H9 (cell line): ENCODE measurements around the gene SESTD1. TPM values are rescaled to one million over a fixed set of nuclear protein-coding genes. Genes with fewer than 3 reads are reported as not detected.

Experiments
- DNase-seq: peaks from one replicate; pipeline ENCODE4 v3.0.0-alpha.2; 2017
- H2AFZ ChIP-seq: one replicate; pipeline ENCODE4 v1.6.1; 2013; ENCODE audit warnings: mild to moderate bottlenecking, low read length, control low read depth, moderate library complexity
- H2AK5ac ChIP-seq: 2 replicates; pipeline ENCODE4 v1.6.1; 2013; ENCODE audit warnings: low read length, control low read depth, mixed read lengths; ENCODE audit not compliant: insufficient read length
- H2BK120ac ChIP-seq: one replicate; pipeline ENCODE4 v1.6.1; 2013; ENCODE audit warnings: low read depth, mild to moderate bottlenecking, low read length, control low read depth, inconsistent platforms; ENCODE audit not compliant: poor library complexity, severe bottlenecking
- H2BK12ac ChIP-seq: 2 replicates; pipeline ENCODE4 v1.6.1; 2013; ENCODE audit warnings: low read length, control low read depth, mixed read lengths, low read depth; ENCODE audit not compliant: insufficient read length
- H2BK15ac ChIP-seq: 2 replicates; pipeline ENCODE4 v1.6.1; 2013; ENCODE audit warnings: low read depth, low read length, control low read depth
- H2BK20ac ChIP-seq: one replicate; pipeline ENCODE4 v1.6.1; 2013; ENCODE audit warnings: low read depth, mild to moderate bottlenecking, low read length, control low read depth, inconsistent platforms; ENCODE audit not compliant: poor library complexity, severe bottlenecking
- H2BK5ac ChIP-seq: 2 replicates; pipeline ENCODE4 v1.6.1; 2013; ENCODE audit warnings: low read length, control low read depth, mixed read lengths; ENCODE audit not compliant: insufficient read length
- H3K14ac ChIP-seq: 2 replicates; pipeline ENCODE4 v1.6.1; 2013; ENCODE audit warnings: low read length, control low read depth; ENCODE audit not compliant: insufficient read depth
- H3K18ac ChIP-seq: 2 replicates; pipeline ENCODE4 v1.6.1; 2013; ENCODE audit warnings: low read depth, mild to moderate bottlenecking, mixed read lengths, low read length, control low read depth; ENCODE audit not compliant: insufficient read length
- H3K23ac ChIP-seq: 2 replicates; pipeline ENCODE4 v1.6.1; 2013; ENCODE audit warnings: low read length, control low read depth, mixed read lengths, low read depth; ENCODE audit not compliant: insufficient read length
- H3K23me2 ChIP-seq: 2 replicates; pipeline ENCODE4 v1.6.1; 2013; ENCODE audit warnings: low read depth, mild to moderate bottlenecking, mixed read lengths, low read length, control low read depth; ENCODE audit not compliant: insufficient read length, poor library complexity, severe bottlenecking
- H3K27ac ChIP-seq: 2 replicates; pipeline ENCODE4 v1.5.1; 2013; ENCODE audit warnings: low read length, control low read depth, mixed read lengths, low read depth; ENCODE audit not compliant: insufficient read length
- H3K27me3 ChIP-seq: 2 replicates; pipeline ENCODE4 v1.6.1; 2013; ENCODE audit warnings: low read length, control low read depth, inconsistent platforms; ENCODE audit not compliant: insufficient read depth
- H3K4ac ChIP-seq: 2 replicates; pipeline ENCODE4 v1.6.1; 2013; ENCODE audit warnings: low read depth, mild to moderate bottlenecking, control low read depth, inconsistent platforms, low read length, moderate library complexity
- H3K4me1 ChIP-seq: 2 replicates; pipeline ENCODE4 v1.6.1; 2013; ENCODE audit warnings: low read length, control low read depth, inconsistent platforms; ENCODE audit not compliant: insufficient read depth
- H3K4me2 ChIP-seq: 2 replicates; pipeline ENCODE4 v1.6.1; 2013; ENCODE audit warnings: low read length, control low read depth, mixed read lengths; ENCODE audit not compliant: insufficient read length, insufficient read depth
- H3K56ac ChIP-seq: 2 replicates; pipeline ENCODE4 v1.6.1; 2013; ENCODE audit warnings: low read depth, mild to moderate bottlenecking, mixed read lengths, low read length, control low read depth; ENCODE audit not compliant: insufficient read length
- H3K79me1 ChIP-seq: 2 replicates; pipeline ENCODE4 v1.6.1; 2013; ENCODE audit warnings: low read depth, mild to moderate bottlenecking, moderate library complexity, low read length, control low read depth, inconsistent platforms; ENCODE audit not compliant: insufficient read depth, poor library complexity, severe bottlenecking
- H3K79me2 ChIP-seq: 2 replicates; pipeline ENCODE4 v1.6.1; 2013; ENCODE audit warnings: low read length, control low read depth, inconsistent platforms; ENCODE audit not compliant: insufficient read depth
- H3K9ac ChIP-seq: 2 replicates; pipeline ENCODE4 v1.6.1; 2013; ENCODE audit warnings: low read length, control low read depth, mixed read lengths; ENCODE audit not compliant: insufficient read length; ENCODE audit errors: extremely low read depth
- H3K9me3 ChIP-seq: one replicate; pipeline ENCODE4 v1.6.1; 2013; ENCODE audit warnings: low read depth, low read length, inconsistent platforms; ENCODE audit not compliant: control insufficient read depth
- H3T11ph ChIP-seq: one replicate; pipeline ENCODE4 v1.6.1; 2013; ENCODE audit warnings: mild to moderate bottlenecking, low read length, control low read depth, inconsistent platforms
- H4K20me1 ChIP-seq: one replicate; pipeline ENCODE4 v1.6.1; 2013; ENCODE audit not compliant: control insufficient read depth, insufficient read length, insufficient read depth
- H4K5ac ChIP-seq: 2 replicates; pipeline ENCODE4 v1.6.1; 2013; ENCODE audit warnings: low read depth, mild to moderate bottlenecking, mixed read lengths, low read length, control low read depth; ENCODE audit not compliant: insufficient read length
- H4K8ac ChIP-seq: replicated peaks from 2 replicates; pipeline ENCODE4 v1.6.1; 2013; ENCODE audit warnings: low read length, control low read depth, mixed read lengths, low read depth; ENCODE audit not compliant: insufficient read length
- H4K91ac ChIP-seq: 2 replicates; pipeline ENCODE4 v1.6.1; 2013; ENCODE audit warnings: low read depth, mild to moderate bottlenecking, moderate library complexity, mixed read lengths, low read length, control low read depth; ENCODE audit not compliant: insufficient read length
- H3K27ac Mint-ChIP-seq, 3 experiments: 2 replicates in 2 of 3; 3 replicates in 1 of 3; pipeline ENCODE4 v1.8.0; 2020 to 2021; ENCODE audit warnings: mixed read lengths in 3 of 3, mild to moderate bottlenecking in 1 of 3, moderate library complexity in 1 of 3
- H3K27me3 Mint-ChIP-seq: 2 replicates; pipeline ENCODE4 v1.8.0; 2021; ENCODE audit warnings: low read depth, mild to moderate bottlenecking, moderate library complexity, mixed read lengths
- H3K36me3 Mint-ChIP-seq, 3 experiments: 2 replicates in 2 of 3; 3 replicates in 1 of 3; pipeline ENCODE4 v1.8.0; 2020 to 2021; ENCODE audit warnings: low read depth in 3 of 3, mixed read lengths in 3 of 3; ENCODE audit not compliant: insufficient read depth in 1 of 3
- H3K4me1 Mint-ChIP-seq, 2 experiments: 2 replicates each; pipeline ENCODE4 v1.8.0; 2020; ENCODE audit warnings: mixed read lengths in 2 of 2
- H3K4me3 Mint-ChIP-seq, 2 experiments: 2 replicates in 1 of 2; 3 replicates in 1 of 2; pipeline ENCODE4 v1.8.0; 2020 to 2021; ENCODE audit warnings: mild to moderate bottlenecking in 2 of 2, mixed read lengths in 2 of 2, moderate library complexity in 1 of 2
- H3K9me3 Mint-ChIP-seq, 2 experiments: 2 replicates in 1 of 2; 3 replicates in 1 of 2; pipeline ENCODE4 v1.8.0; 2020; ENCODE audit warnings: mild to moderate bottlenecking in 2 of 2, mixed read lengths in 2 of 2, moderate library complexity in 1 of 2
- CTCF ChIP-seq: fragments of 200-600 bp; sonication (generic); conservative IDR thresholded peaks from 3 replicates; pipeline ENCODE4 v1.8.0; 2021; ENCODE audit warnings: antibody characterized with exemption, mild to moderate bottlenecking
- WGBS: extraction: QIAGEN DNeasy Blood & Tissue Kit; methylation state at CpG from one replicate; pipeline ENCODE4 v1.1.7; 2013; ENCODE audit warnings: missing lambda C conversion rate, low lambda C conversion rate, mixed read lengths; ENCODE audit not compliant: insufficient read length; ENCODE audit errors: extremely low coverage; 5-methylcytosine and 5-hydroxymethylcytosine counted together
- total RNA-seq: library from RNA; stranded (reverse); gene quantifications from 2 replicates; pipeline ENCODE4 v1.2.1, GENCODE V29; 2021

The SESTD1 gene
- total RNA-seq, 1 experiment from 2014 or later: 44.4 TPM

GRCh38 chr2:179233083-179233490 is 31.5 kb downstream of the SESTD1 start:
- Histone ChIP-seq H4K5ac (no peak overlapping the region), H3K79me2 (peaks cover 2% of the 10 kb centered on the region; the same call in 1 of the 2 replicates), H2BK12ac (no peak overlapping the region), H2BK15ac (no peak overlapping the region), H3K27me3 (no peaks in the 10 kb centered on the region), H3T11ph (no peak overlapping the region), H3K27ac (no peak overlapping the region), H3K14ac (no peak overlapping the region), H2BK120ac (no peak overlapping the region), H2BK20ac (no peak overlapping the region), H3K4ac (no peak overlapping the region), H3K9ac (no peak overlapping the region), H4K20me1 (no peaks in the 10 kb centered on the region), H3K9me3 (no peaks in the 10 kb centered on the region), H2AFZ (no peak overlapping the region), H3K23me2 (no peaks in the 10 kb centered on the region), H4K91ac (no peak overlapping the region), H2AK5ac (no peak overlapping the region), H3K79me1 (peaks cover 4% of the 10 kb centered on the region), H3K23ac (no peak overlapping the region), H2BK5ac (no peak overlapping the region), H3K4me2 (no peak overlapping the region), H4K8ac (no peak overlapping the region), H3K4me1 (peaks cover 4% of the 10 kb centered on the region), H3K56ac (no peak overlapping the region), H3K18ac (no peak overlapping the region)
- no peak for TF ChIP-seq CTCF
- Mint-ChIP-seq H3K27me3 (no peaks in the 10 kb centered on the region), H3K4me1 (peaks cover 11 to 18% of the 10 kb centered on the region in 2 experiments), H3K36me3 (no peaks in the 10 kb centered on the region; a peak in 1 of 7 replicates), H3K4me3 (no peak overlapping the region), H3K9me3 (no peaks in the 10 kb centered on the region), H3K27ac (no peak overlapping the region; a peak in 1 of 7 replicates)
- WGBS: no CpG with 5 or more reads among the region's 5 CpGs
- no peak for DNase-seq
